Subcutaneous abdominal adipose tissue (tissue), 5 donors: ENCODE data around the gene ZNF653.
A peak's percentile ranks its signal among the peaks of the same experiment; 100 is the strongest.

Source experiments
- H3K27ac ChIP-seq: one replicate; pipeline ENCODE4 v1.7.0; 2013; ENCODE audit warnings: low read depth, mild to moderate bottlenecking, inconsistent platforms, low read length, moderate library complexity
- H3K27me3 ChIP-seq, 5 donors: one replicate each; pipeline ENCODE4 v1.7.0; 2013; ENCODE audit warnings: low read length in 5 of 5, inconsistent platforms in 1 of 5; ENCODE audit not compliant: control insufficient read depth in 5 of 5, insufficient read depth in 4 of 5
- H3K36me3 ChIP-seq, 5 donors: one replicate each; pipeline ENCODE4 v1.7.0; 2013; ENCODE audit warnings: low read length in 5 of 5; ENCODE audit not compliant: control insufficient read depth in 5 of 5, insufficient read depth in 5 of 5
- H3K4me1 ChIP-seq, 5 donors: one replicate each; pipeline ENCODE4 v1.7.0; 2013; ENCODE audit warnings: low read length in 5 of 5, mild to moderate bottlenecking in 3 of 5, moderate library complexity in 1 of 5; ENCODE audit not compliant: control insufficient read depth in 5 of 5, insufficient read depth in 5 of 5
- H3K4me3 ChIP-seq, 5 donors: one replicate each; pipeline ENCODE4 v1.7.0; 2013; ENCODE audit warnings: low read length in 5 of 5, low read depth in 1 of 5
- H3K9ac ChIP-seq, 5 donors: one replicate each; pipeline ENCODE4 v1.7.0; 2013; ENCODE audit warnings: low read length in 5 of 5, mild to moderate bottlenecking in 4 of 5, moderate library complexity in 3 of 5
- H3K9me3 ChIP-seq, 5 donors: one replicate each; pipeline ENCODE4 v1.7.0; 2013; ENCODE audit warnings: low read length in 5 of 5; ENCODE audit not compliant: control insufficient read depth in 5 of 5
- donor health status: healthy.
- donor health status: healthy.
- donor health status: healthy.
- donor health status: healthy.
- donor health status: healthy.

The ZNF653 gene

DNA sequence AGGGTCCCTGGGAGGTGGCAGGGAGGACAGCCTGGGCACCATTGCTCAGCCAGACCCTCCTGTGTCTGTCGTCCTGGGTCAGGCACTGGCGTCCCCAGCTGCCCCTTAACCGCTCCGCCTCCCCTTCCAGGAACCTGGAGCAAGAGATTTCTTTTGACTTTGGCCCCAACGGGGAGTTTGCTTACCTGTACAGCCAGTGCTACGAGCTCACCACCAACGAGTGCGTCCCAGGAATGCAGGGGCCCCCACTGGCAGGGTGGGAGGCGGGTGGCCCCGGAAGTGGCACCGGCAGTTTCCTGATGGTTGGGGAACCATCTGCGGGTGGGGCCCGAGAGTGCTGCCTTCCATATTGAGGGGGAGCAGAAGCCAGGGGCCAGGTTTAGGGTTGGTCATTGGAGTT lies 57.2 kb downstream of the ZNF653 start:
- H3K36me3 ChIP-seq: peaks cover 0 to 66% (median 62%) of the 10 kb centered on the region in 5 donors
- H3K4me1 ChIP-seq: no peaks in the 10 kb centered on the region
- no peaks in the 10 kb centered on the region for H3K9me3 ChIP-seq
- no peak overlapping the region for H3K9ac ChIP-seq
- H3K4me3 ChIP-seq: no peak overlapping the region
- no peak overlapping the region for H3K27ac ChIP-seq
- H3K27me3 ChIP-seq: peaks cover 0 to 4% (median 2%) of the 10 kb centered on the region in 5 donors

DNA sequence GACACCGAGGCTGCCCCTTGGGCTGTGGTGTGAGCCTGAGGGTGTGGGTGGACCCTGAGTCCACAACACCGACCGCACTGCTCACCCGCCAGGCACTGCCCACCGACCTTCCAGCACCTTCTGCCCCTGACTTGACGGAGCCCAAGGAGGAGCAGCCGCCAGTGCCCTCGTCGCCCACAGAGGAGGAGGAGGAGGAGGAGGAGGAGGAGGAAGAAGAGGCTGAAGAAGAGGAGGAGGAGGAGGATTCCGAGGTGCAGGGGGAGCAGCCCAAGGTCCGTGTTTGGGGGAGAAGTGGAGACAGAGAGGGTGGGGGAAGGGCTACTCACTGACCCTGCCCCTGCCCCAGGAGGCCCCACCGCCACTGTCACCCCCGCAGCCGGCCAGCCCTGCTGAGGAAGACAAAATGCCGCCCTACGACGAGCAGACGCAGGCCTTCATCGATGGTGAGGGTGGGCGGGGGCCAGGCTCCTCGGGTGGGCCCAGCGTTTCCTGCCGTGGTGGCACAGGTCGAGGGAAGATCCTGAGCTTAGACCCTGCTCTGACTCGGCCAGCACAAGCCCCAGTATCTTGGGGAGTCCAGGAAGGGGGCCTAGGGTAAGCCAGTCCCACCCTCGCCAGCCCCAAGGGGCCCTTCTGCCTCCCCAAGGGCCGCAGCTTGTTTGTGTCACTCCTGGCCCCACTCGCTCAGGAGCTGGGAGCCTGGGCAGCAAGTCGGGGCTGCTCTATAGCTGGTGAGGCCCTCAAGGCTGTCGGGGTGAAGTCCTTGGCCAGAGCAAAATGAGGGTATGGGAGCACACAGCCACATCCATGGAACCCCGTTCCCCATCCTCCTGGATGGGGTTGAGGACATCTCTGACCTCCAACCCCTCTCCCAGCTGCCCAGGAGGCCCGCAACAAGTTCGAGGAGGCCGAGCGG lies 58.0 kb downstream of the ZNF653 start:
- Histone ChIP-seq H3K4me3 (no peak overlapping the region), H3K27ac (no peak overlapping the region), H3K36me3 (peaks cover 0 to 67% (median 64%) of the 10 kb centered on the region in 5 donors), H3K4me1 (no peaks in the 10 kb centered on the region), H3K9ac (no peak overlapping the region), H3K9me3 (no peaks in the 10 kb centered on the region), H3K27me3 (no peaks in the 10 kb centered on the region)

DNA sequence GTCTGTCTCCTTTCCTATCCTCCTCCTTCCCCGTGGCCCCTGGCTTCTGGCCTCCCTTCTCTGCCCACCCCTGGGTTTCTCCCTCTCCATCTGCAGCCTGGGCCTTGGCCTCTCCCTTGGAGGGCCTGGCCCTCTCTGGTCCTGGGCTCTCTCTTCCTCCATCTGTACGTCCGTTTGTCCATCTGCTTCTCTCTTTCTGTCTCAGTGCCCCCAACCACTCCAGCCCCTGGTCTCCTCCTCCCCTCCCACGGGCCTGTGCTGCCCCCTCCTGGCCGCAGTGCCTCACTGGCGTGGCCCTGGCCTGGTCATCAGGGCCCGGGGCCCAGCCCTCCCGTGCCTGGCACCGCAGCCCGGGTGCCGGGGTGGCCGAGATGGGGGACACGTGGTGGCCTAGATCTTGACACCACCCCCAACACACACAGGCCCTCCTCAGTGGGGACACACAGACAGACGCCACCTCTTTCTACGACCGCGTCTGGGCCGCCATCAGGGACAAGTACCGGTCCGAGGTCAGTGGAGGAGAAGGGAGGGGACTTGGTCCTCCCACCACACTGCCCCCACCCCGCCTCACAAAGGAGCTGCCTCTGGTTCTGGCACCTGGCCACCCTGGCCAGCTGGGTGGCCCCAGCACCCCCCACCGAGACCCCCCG lies 58.9 kb downstream of the ZNF653 start:
- Histone ChIP-seq H3K27ac (no peak overlapping the region), H3K9ac (no peak overlapping the region), H3K36me3 (peaks cover 0 to 75% (median 72%) of the 10 kb centered on the region in 5 donors), H3K9me3 (no peaks in the 10 kb centered on the region), H3K4me3 (no peak overlapping the region), H3K4me1 (no peaks in the 10 kb centered on the region), H3K27me3 (no peaks in the 10 kb centered on the region)

DNA sequence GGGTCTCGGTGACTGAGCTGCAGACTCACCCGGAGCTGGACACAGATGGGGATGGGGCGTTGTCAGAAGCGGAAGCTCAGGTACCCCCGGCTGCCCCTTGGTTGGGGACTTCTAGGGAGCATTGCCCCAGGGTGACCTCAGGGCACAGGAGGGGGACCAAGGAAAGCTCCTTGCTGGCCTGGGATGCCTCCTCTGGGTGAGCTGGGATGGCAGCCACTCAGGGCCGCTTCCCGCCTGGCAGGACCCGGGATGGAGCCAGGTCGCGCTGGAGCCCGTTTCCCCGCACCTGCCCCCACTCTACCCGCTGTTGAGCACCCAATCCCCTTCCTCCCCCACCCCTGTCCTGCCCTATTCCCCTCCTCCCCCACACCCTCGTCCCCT lies 59.4 kb downstream of the ZNF653 start:
- Histone ChIP-seq H3K36me3 (peaks cover 0 to 81% (median 77%) of the 10 kb centered on the region in 5 donors), H3K4me1 (no peaks in the 10 kb centered on the region), H3K27ac (no peak overlapping the region), H3K4me3 (no peak overlapping the region), H3K9ac (no peak overlapping the region), H3K9me3 (no peaks in the 10 kb centered on the region), H3K27me3 (no peaks in the 10 kb centered on the region)

DNA sequence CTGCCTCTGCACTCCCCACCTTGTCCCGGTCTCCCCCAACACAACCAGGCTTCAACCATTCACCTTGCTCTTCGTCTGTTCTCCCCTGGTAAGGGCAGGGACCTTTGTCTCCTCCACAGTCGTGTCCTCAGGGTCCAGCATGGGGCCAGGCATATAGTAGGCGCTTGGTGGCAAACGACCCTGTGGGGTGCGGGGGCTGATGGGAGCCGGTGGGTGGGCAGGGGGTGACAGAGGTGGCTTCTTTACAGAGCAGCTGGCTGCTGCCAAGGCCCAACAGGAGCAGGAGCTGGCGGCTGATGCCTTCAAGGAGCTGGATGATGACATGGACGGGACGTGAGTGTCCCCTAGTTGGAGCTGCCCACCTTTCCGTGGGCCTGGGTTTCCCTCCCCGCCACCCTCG lies 60.5 kb downstream of the ZNF653 start:
- Histone ChIP-seq H3K36me3 (peaks cover 0 to 83% (median 79%) of the 10 kb centered on the region in 5 donors), H3K27me3 (no peaks in the 10 kb centered on the region), H3K4me3 (no peak overlapping the region), H3K27ac (no peak overlapping the region), H3K4me1 (no peaks in the 10 kb centered on the region), H3K9me3 (no peaks in the 10 kb centered on the region), H3K9ac (no peak overlapping the region)

DNA sequence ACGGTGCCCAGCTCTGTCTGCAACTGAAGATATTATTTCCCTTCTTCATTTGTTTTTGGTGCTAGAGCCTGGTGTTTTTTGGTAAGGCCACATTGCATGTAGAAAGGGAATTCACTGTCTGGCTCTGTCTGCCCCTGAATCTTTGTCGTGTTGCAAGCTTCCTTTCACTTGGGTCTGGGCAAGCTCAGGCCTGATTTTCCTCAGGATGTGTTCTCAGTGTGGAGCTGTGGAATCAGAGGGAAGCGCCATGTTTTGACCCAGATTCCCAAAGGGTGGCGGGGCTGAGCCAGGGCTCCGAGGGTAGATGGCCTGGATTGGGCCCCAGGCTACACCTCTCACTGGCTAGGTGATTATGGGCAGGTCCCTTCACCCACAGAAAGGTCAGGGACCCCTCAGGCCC lies 61.6 kb downstream of the ZNF653 start:
- H3K4me1 ChIP-seq: no peaks in the 10 kb centered on the region
- H3K9me3 ChIP-seq: no peaks in the 10 kb centered on the region
- H3K36me3 ChIP-seq: peaks cover 0 to 79% (median 75%) of the 10 kb centered on the region in 5 donors
- H3K4me3 ChIP-seq: no peak overlapping the region
- H3K27ac ChIP-seq: no peak overlapping the region
- no peaks in the 10 kb centered on the region for H3K27me3 ChIP-seq
- H3K9ac ChIP-seq: peak overlapping the region in 1 of 5 donors; percentile 14

DNA sequence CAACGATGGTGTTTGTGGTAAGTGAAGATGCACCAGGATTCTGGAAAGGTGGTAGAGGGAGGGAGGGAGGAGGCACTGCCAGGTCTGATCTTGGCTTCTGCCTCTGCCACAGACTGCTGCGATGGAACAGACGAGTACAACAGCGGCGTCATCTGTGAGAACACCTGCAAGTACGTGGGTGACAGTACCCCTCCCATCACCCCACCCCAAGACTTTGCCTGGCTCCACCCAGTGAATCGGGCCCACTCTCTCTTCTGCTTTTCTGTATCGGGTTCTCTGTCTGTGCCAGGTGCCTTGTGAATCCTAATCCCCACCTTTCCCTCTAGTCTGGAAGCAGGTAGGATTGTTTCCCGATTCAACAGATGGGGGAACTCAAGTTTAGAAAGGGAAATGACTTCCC lies 67.7 kb downstream of the ZNF653 start:
- H3K4me1 ChIP-seq: peaks cover 8 to 20% (median 18%) of the 10 kb centered on the region in 5 donors
- H3K9me3 ChIP-seq: no peaks in the 10 kb centered on the region
- no peak overlapping the region for H3K27ac ChIP-seq
- no peak overlapping the region for H3K4me3 ChIP-seq
- H3K36me3 ChIP-seq: peaks cover 0 to 49% (median 39%) of the 10 kb centered on the region in 5 donors
- H3K9ac ChIP-seq: no peak overlapping the region
- H3K27me3 ChIP-seq: no peaks in the 10 kb centered on the region

DNA sequence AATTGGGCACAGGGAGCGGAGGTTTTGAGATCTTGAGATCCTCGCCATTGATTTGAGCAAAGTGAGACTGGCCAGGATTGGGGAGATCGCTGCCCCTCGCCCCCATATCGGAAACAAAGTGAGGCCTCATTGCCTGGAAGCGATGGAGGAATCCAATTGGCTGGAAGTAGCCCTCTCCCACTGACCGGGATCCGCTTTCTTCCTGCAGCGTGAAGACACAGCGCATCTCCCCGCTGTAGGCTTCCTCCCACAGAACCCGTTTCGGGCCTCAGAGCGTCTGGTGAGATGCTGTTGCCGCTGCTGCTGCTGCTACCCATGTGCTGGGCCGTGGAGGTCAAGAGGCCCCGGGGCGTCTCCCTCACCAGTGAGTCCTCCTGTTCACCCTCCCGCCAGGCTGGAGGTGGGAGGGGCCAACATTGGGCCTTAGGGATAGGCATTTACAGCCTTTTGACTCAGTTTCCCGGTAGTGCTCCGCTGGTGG lies 69.8 kb downstream of the ZNF653 start:
- Histone ChIP-seq H3K9me3 (no peaks in the 10 kb centered on the region), H3K27me3 (no peaks in the 10 kb centered on the region), H3K27ac (peak overlapping the region; percentile 70), H3K36me3 (peaks cover 0 to 31% (median 19%) of the 10 kb centered on the region in 5 donors), H3K4me1 (peaks cover 8 to 20% (median 18%) of the 10 kb centered on the region in 5 donors), H3K9ac (peak overlapping the region; percentile 66 to 90 (median 87)), H3K4me3 (peak overlapping the region; percentile 80 to 99 (median 96))

DNA sequence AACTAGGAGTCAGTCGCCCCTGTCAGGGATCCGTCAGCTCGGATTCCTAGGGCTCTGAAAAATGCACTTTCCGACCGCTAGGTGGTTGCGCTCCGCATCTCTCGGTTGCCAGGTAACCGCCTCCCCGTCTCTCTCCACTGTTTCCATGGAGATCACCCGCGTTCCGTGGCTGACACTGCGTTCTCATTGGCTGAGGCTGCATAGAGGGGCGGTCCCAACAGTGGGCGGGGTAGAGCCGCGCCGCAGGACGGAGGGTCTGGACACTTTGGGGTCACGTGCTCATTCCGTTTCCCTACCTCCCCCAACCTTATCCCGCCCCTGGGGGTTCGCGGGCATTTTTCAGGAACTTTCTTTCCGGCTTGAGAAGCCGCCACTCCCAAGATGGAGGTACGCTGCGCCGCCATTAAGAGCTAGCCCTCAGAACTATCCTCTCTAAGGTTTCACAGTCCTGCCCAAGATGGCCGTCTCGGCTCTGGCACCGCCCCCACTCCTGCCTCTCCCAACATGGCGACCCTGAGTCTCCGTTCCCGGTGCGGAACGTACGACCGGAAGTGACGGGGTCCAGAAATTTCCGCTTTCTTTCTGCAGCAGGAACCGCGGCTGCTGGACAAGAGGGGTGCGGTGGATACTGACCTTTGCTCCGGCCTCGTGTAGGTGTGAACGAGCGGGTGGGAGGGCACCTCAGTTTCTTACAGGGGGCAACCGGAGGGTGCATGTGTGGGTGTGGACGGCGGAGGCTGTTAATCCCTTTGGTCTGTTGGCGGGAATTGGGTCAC lies 70.4 kb downstream of the ZNF653 start, which contains the start of the genes ODAD3 and PRKCSH:
ODAD3 (minus strand) TSS at position 65 of the 776 bp plus-strand sequence. CDS start 105 bp downstream, outside the sequence.
PRKCSH (plus strand) TSS at position 579 of the 776 bp plus-strand sequence. CDS start 483 bp downstream, outside the sequence.
- peak within 1 kb of the TSS; percentile 66 to 90 (median 87) for H3K9ac ChIP-seq
- peak within 1 kb of the TSS; percentile 70 for H3K27ac ChIP-seq
- peak within 1 kb of the TSS; percentile 80 to 99 (median 96) for H3K4me3 ChIP-seq
- peaks cover 0 to 27% (median 16%) of the 10 kb centered on the region in 5 donors for H3K36me3 ChIP-seq
- H3K27me3 ChIP-seq: no peaks in the 10 kb centered on the region
- H3K9me3 ChIP-seq: no peaks in the 10 kb centered on the region
- H3K4me1 ChIP-seq: peaks cover 8 to 20% (median 18%) of the 10 kb centered on the region in 5 donors
